GM19193 (cell line): ENCODE measurements around the gene BHLHE23.
A peak's percentile ranks its signal among the peaks of the same experiment; 100 is the strongest.

Source experiments
- POLR2A ChIP-seq: IDR thresholded peaks from 4 replicates; pipeline ENCODE4 v1.6.1; 2011; ENCODE audit not compliant: insufficient read depth, insufficient read length; ENCODE audit errors: extremely low read depth

Gene BHLHE23

DNA sequence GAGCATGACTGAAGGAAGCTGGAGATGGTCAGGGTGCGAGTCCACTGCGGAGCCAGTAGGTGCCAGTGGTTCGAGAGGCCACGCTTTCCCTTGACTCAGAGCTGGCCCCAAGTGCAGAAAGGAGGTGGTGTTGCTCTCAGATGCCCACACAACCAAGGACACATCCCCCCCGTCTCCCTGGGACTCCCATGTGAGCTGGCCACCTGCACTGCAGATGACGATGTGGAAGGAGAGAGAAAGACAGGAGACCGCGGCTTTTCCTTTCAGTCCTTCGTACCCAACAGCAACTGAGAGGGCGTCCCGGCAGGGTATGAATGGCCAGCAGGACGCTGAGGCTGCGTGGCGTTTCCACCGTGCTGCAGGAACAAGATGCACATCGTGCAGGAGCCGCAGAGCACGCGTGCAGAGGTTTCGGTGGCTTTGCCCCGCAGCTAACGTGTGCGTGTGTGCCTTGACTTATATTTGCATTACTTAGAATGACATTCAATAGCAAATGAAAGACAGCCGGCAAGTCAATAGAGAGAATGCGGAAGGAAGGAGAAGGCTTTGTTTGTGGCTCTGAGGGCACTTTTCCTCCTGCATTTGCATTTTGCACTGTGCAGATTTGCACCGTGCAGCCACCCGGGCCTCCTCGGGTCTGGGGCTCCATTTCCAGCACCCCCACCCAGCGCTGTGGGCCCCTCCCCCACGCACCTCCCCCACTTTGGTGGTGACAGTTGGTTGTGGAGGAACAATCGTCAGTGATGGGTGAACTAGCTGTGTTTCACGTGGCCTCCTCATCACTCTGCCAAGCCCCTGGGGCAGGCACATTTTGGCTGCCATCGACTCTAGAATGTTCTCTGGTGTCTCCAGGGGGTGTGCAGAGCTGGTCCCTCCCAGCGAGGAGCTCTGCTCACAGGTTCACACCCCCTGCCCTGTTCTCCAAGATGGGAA lies 26.4 kb upstream of the BHLHE23 start:
- peak; percentile 10 for TF ChIP-seq POLR2A

DNA sequence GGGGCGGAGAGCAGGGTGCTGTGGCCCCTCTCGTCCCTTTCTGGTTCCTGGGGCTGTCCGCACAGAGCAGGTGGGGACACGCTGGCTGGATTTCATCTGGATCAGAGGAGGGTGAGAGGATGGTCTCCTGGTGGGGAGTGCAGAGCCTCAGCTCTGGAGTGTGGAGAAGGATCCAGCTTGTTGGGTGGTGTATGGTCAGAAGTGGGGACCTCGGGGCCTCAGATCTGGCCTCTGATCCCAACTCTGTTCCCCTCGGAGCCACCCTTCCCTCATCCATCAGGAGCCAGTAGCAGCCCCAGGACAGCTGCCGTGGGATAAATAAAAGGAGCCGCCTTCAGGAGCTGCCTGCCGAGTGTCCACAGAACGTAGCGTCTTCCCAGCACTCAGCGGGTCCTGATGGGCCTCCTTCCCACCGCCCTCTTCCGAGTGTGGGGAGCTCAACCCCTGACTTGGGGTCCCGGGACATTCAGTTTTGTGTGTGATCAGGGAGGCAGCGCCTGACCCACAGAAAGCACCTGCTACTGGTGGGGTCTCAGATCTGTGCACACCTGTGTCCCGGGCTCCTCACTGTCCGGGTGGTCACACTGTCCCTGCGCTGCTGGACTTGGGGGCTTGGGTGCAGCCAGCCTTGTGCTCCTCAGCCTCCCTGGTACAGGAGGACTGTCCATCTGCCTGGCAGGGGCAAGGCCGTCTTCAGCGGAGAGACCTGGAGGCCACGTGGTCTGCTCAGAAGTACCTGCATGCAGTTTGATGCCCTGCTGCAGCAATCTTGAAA lies 25.4 kb upstream of the BHLHE23 start:
- no peak for TF ChIP-seq POLR2A

- TF ChIP-seq POLR2A = no peak
Measured at GRCh38 chr20:63031251-63032014, 24.7 kb upstream of the BHLHE23 start.

DNA sequence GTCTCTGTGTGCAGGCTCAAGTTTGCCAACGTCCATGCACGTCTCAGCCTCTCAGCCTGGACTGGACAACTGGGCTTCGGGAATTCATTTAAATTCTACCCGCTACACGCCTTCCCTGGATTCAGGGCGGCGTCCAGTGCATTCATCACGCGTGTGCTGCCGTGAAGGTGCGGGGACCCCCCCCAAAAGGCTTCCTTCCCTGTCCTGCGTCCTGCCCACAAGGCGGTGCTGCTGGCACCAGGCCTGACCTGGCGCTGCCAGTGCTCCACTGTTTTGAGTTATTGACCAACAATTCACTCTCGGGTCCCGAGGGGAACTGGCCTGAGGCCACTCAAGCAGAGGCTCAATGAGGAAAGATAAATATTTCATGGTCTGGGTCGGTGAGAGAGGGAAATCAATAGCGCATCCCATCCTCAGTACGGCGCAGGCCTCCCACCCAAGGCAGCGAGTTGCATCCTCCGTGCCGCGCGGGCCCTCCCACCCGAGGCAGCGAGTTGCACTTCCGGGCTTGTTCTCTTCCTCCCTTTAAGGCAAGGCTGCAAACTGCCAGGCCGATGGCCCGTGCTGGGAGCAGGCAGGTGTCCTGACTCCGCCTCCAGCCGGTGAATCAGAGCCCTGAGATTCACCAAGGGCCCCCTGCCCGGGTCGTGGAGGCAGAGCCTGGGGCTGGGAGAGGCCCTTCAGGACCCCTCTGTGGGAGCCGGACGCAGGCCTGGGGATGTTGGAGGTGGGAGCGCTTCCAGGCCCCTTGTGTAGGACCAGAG lies 22.8 kb upstream of the BHLHE23 start:
- no peak for TF ChIP-seq POLR2A

DNA sequence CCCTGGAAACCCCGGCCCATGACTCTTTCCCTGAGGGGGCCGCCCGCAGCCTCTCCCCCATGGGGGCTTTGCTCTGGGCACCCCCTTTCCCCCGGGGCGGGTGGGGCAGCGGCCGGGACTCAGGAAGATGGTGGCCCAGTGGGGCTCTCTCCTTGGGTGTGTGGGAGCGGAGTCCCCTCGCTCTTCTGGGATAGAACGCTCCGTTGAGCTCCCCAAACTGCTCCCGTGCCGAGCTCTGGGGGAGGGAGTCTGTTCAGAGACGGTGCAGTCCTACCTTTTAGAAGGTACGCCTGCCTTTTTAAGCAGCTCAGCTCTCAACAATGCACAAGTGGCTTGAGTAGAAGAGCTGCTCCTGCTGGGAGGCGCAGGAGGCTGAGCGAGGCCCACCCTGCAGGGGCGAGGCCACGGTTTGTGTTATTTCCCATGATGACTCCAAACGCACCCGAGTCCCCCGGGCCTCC lies 21.7 kb upstream of the BHLHE23 start:
- TF ChIP-seq POLR2A = no peak

DNA sequence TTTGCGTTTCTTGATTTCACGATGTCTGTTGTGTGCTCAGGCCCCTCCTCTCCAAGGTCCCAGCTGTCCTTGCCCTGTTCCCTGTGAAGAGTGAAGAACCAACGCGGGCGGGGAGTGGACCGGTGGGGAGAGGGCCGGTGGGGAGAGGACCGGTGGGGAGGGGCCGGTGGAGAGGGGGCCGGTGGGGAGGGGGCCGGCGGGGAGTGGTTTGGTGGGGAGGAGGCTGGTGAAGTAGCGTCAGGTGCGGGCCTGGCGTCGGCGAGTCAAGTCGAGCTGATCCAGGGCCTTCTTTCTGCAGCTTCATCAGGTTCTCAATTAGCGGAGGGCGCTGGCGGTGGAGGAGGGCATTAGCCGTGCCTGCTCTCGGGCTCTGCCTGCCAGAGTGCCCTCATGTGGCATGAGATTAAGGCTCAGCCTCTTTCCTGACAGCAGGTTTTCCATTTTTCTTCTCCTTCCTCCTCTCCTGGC lies 21.2 kb upstream of the BHLHE23 start:
- TF ChIP-seq POLR2A = peak; percentile 17

- TF ChIP-seq POLR2A = no peak
Measured at GRCh38 chr20:63027221-63027921, 20.6 kb upstream of the BHLHE23 start.

GRCh38 chr20:63026582-63027165 lies 19.9 kb upstream of the BHLHE23 start:
- no peak for TF ChIP-seq POLR2A

- TF ChIP-seq POLR2A = no peak
Measured at GRCh38 chr20:63025534-63026331, 19.0 kb upstream of the BHLHE23 start.

DNA sequence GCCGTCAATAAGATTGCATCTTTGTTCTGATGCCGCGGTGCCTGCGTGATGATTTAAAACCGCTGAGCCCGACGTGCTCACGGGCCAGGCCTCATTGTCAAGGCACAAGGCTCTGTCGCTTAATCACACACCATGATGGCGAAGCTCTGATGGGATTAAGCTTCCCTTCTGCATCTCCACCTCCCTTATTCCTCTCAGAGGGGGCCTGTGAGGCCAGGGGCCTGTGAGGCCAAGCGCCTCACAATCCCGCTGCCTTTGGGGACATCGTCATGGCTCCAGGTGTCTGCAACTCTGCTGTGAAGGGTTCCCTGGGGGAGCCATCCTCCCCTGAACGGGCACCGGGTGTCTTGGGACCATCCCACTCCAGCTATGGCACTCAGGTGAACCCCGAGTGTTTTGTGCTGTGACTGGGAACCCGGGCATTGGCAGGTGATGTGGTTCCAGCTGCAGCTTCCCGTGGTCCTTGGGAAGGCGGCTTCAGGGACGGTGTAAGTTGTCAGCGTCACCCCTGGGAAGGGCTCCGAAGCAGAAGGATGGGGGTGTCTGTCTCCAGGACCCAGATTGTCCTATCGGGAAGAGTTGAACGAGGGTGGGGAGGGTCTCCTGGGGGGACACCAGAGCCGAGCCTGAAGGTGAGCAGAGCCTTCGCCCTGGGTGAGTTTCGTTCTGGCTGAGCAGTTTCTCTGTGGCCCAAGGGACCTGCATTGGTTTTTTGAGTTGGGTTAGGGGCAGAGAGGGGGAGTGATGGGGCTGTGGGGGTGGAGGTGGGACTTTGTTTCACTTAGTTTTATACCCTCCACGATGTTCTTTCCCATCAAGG lies 18.0 kb upstream of the BHLHE23 start:
- TF ChIP-seq POLR2A = no peak

DNA sequence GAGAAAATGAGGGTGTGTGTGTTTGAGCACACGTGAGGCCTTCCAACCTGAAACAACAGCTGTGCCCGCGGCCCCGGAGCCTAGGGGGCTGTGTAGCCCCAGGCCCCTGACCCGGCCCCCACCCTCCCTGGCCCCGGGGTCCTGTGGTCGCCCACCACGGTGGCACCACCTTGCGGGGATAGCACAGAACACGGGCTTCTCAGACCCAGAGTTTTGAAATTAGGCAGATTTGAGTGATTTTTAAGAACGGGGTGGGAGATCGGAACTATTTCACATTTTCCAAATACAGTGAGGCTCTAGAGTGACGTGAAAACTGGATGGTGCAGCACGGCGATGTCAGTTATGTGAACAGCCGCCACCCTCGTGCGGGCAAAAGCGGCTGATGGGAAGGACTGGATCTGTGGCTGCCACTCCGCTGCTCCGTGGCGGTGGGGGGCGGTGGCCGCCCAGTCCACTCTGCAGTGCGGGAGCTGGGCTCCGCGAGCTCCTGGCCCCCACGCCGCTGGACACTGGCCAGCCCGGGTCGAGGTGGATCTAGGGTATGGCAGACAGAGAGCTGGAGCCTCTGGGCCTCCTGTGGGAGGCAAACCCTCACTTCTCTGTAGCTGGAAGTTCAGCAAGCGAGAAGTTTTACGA lies 17.3 kb upstream of the BHLHE23 start:
- TF ChIP-seq POLR2A = no peak
